ENCODE measurements around the gene HDAC8.
"Not testable (repeated sequence)": the region's sequence is repeated elsewhere in the genome, so short reads cannot be mapped to it uniquely, and the experiment has no call there.

The HDAC8 gene

DNA sequence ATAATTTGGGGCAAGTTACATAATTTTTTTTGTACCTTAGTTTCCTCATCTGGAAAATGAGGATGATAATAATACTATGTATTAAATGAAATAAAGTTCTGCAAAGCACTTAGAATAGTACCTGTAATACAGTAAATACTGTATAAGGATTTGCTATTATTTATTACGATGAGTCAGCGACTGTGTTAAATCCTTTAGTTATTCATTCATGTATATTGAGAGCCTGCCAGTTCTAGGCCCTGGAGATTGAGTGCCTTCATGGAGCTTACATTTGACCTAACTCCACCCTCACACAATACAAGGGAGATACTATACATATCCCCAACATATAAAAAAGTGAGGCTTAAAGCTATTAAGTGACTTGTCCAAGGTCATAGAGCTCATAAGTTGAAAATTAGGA, 199.9 kb downstream of the HDAC8 start:
- no peak for DNase-seq (ENCODE audit: low spot score)

- no peak for DNase-seq (ENCODE audit: low spot score)
Measured at GRCh38 chrX:72371405-72371804, 201.2 kb downstream of the HDAC8 start.

DNA sequence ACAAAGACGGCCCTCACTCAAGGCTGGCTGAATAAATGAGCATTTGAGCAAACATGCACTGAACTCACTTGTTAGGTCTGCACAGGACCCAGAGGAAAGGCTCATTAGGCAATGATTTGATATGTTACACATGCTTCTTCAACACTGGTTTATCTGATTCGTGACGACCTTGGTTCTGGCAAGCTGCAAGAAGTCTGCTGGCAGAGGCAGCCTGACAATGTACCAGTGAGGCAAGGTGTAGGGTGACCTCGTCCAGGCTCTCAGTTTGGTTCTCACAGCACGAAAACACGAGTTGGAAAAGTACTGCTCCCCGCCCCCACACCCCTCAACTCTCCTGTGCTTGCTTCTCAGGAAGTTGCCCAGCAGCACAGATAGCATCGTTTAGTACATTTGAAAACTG, 203.8 kb downstream of the HDAC8 start:
- DNase-seq (ENCODE audit: low spot score) = no peak

- DNase-seq (ENCODE audit: low spot score) = no peak
Measured at GRCh38 chrX:72367516-72367915, 205.1 kb downstream of the HDAC8 start.

GRCh38 chrX:72366701-72367454, 205.8 kb downstream of the HDAC8 start:
- DNase-seq (ENCODE audit: low spot score) = no peak

- DNase-seq (ENCODE audit: low spot score) = no peak
Measured at GRCh38 chrX:72366178-72366577, 206.5 kb downstream of the HDAC8 start.

DNA sequence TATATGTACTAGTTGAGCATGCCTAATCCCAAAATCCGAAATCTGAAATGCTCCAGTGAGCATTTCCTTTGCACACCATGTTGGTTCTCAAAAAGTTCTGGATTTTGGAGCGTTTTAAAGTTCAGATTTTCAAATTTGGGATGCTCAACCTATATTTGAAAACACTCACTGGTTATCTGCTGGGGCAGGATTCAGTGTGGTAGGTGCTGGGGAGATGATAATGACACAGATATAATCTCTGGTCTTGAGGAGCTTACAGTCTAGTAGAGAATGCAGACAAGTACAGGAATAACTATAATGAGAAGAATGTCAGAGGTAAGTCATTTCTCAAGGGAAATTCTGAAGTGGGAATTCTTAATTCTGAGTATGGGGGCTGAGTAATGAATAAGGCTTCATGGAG, 207.5 kb downstream of the HDAC8 start:
- DNase-seq (ENCODE audit: low spot score) = no peak

DNA sequence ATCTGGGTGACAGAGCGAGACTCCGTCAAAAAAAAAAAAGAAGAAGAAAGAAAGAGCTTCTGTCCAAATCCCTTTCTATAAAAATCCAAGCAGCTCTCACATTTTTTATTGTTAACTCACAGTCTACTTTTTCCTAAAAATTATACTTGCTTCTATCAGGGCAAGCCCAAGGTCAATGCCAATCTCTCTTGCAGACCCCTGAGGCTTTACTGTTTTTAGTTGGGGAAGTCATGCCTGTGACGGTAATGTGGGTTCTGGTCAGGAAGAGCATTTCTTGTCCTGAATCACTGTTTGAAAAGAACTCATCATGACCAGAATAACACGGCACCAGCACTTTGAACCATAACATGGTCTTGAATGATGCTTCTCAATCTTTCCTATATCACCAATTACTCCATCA, 212.3 kb downstream of the HDAC8 start:
- no peak for DNase-seq (ENCODE audit: low spot score)

DNA sequence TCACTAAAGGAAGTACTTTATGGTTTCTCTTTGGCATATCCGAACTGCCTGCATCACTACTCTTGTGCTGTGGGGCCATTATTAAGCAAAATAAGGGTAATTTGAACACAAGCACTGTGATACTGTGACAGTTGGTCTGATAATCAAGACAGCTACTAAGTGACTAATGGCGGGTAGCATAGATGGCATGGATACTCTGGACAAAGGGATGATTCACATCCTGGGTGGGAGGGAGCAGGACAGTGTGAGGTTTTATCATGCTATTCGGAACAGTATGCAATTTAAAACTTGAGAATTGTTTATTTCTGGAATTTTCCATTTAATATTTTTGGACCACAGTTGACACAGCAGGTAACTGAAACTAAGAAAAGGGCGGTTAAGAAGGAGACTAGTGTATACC, 214.3 kb downstream of the HDAC8 start:
- no peak for DNase-seq (ENCODE audit: low spot score)

DNA sequence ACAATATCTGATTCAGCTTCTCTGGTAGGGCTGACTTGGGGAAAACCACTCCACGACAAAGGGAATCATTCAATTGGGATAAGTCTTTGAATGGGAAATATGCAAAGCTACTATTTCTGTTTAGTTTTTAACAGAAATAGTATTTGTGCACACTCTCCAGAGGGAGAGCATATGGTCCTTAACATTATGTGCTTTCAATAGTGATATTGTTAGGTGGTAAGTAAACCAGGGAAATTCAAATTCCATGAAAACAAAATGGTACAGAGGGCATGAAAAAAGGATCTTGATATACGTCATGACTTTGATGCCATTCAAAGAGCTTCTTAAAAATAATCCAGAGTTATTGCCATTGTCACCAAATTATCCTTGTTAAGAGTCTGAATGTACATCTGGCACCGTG, 219.9 kb downstream of the HDAC8 start:
- DNase-seq (ENCODE audit: low spot score) = no peak

- DNase-seq (ENCODE audit: low spot score) = no peak
Measured at GRCh38 chrX:72351606-72352334, 220.9 kb downstream of the HDAC8 start.

DNA sequence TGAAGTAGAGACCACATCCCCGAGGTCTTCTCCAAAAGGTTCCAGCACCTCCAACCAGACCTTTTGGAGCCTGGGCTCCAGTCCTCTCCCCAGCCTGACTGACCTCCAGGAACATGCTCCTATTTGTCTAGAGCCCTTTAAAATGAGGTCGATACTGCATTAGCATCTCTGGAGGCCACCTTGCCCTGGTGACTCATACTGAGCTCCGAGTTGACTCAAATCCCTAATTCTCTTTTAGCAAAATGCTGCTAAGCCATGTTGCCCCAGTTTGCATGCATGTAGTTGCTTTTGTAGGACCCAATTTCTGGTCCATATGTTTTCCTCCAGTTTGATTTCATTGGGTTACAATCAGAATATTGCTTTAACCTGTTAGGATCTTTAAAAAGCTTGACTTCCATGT, 223.5 kb downstream of the HDAC8 start:
- DNase-seq (ENCODE audit: low spot score) = no peak

DNA sequence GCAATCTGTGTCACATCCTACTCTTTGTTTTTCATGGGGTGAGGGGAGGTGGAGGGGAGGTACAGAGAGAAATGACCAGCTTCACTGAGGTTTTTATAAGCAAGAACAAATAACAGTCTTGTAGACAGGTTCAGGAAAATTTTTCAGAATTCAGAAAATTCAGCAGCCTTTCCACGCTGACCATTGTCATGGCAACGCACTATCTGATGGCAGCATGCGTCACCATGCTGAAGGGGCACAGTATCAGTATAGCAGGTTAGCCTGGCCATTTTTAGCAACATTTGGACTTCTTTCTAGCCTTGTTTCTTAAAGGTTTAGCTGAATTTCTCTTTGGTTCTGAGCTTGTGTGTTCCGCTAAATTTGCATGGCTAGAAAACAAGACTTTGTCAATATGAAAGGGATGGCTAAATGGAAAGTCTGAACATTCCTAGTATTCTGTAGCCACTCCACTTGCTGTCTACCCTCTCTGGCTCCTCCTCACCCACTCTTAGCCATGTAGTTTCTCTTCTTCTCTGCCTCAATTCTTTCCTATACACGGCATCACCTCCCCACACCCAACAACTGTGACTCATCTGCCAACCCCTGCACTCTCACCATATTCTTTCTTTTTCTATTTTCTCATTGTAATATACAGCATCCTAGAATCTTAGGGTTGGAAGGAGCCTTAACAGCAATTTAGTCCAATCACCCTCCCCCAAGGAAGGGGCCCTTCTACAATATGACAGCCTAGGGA, 224.2 kb downstream of the HDAC8 start:
- DNase-seq (ENCODE audit: low spot score) = no peak

- DNase-seq (ENCODE audit: low spot score) = no peak
Measured at GRCh38 chrX:72347366-72347765, 225.3 kb downstream of the HDAC8 start.

- DNase-seq (ENCODE audit: low spot score) = no peak
Measured at GRCh38 chrX:72346302-72346949, 226.2 kb downstream of the HDAC8 start.

GRCh38 chrX:72340626-72341025, 232.0 kb downstream of the HDAC8 start:
- no peak for DNase-seq (ENCODE audit: low spot score)

DNA sequence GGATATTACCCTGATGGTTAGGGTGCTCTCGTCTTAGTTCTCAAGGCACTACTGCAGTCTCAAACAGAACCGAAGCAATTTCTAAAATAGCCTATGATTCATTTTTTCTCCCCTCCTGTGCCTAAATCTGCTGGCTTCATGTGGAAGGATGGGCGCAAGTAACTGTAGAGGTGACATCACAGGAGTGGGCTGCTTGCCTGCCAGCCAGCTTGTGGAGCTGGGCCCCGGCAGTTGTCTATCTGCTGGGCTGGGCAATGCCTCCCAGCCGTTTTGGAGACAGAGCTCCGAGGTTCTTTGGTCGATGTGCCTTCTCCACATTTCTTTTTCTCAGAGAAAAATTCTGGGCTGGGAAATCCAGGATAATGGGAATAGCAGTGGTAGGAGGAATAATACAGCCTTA, 232.6 kb downstream of the HDAC8 start:
- DNase-seq (ENCODE audit: low spot score) = no peak

- no peak for DNase-seq (ENCODE audit: low spot score)
Measured at GRCh38 chrX:72330131-72330530, 242.5 kb downstream of the HDAC8 start.

- no peak for DNase-seq (ENCODE audit: low spot score)
Measured at GRCh38 chrX:72326605-72327300, 245.9 kb downstream of the HDAC8 start.

DNA sequence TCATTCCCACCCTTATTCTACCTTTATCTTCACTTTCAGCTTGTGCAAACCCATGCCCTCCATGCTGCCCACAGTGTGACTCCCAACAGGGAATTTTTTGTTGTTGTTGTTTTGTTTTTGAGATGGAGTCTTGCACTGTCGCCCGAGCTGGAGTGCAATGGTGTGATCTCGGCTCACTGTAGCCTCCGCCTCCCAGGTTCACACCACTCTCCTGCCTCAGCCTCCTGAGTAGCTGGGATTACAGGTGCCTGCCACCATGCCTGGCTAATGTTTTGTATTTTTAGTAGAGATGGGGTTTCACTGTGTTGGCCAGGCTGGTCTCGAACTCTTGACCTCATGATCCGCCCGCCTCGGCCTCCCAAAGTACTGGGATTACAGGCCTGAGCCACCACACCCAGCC, 253.0 kb downstream of the HDAC8 start:
- not testable (repeated sequence) for DNase-seq (ENCODE audit: low spot score)

DNA sequence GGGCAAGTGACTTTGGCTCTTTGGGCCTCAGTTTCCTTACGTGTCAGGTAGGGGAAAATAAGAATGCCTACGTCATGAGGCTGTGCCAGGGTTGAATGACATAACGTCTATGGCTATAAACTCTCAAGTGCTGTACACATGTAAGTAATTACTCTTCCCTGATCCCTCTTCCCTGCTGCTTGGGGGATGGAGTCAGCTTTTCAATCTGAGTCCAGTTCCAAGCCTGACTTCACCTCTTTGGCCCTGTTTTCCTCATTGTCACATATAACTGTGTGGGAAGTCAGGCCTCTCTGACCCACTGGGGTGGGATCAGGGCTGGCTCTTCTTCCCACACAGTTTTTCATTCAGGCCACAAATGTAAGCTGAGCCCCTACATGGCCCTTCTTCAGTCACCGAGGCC, 255.5 kb downstream of the HDAC8 start:
- DNase-seq (ENCODE audit: low spot score) = no peak

Measured in kidney capillary endothelial cell (primary cell).